ENCODE results near the gene LPP.

DNA sequence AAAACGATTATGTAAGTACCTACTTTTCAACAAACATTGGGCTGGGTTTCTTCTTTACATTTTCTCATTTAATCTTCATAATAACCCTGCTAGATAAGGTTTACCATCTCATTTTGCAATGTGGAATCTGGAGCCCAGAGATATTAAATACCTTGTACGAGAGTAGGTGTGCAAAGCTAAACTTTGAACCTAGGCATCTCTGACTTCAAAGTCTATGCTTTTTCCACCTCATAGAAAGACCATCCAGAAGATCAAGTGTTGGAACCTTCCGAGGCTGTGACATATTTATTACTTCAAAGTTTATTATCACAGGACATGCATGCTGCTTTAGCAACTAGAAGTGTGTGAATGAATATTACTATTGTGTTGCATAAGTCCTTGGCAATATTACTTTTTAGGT, 520.6 kb downstream of the LPP start:
- TF ChIP-seq CTCF (IDR thresholded peaks at IDR 0.05) (no peak), POLR2A (IDR thresholded peaks at IDR 0.05) (no peak)

Measured in right lobe of liver (tissue), 4 donors.